Retinal pigment epithelial cell (primary cell): ENCODE measurements around the gene ADAM12.

Experiments
- DNase-seq: peaks from one replicate; pipeline ENCODE4 v3.0.0-alpha.2; 2010; ENCODE audit warnings: low read depth
- H3K4me3 ChIP-seq: 2 replicates; pipeline ENCODE4 v1.5.1; 2011; ENCODE audit warnings: mild to moderate bottlenecking, low read length, control low read depth, moderate library complexity
- CTCF ChIP-seq: conservative IDR thresholded peaks from 2 replicates; pipeline ENCODE4 v1.5.1; 2011; ENCODE audit warnings: low read depth, low read length, control low read depth, inconsistent platforms

The ADAM12 gene

GRCh38 chr10:126158133-126158892 lies 230.0 kb downstream of the ADAM12 start:
- H3K4me3 ChIP-seq = no peak overlapping the region
- no peak for DNase-seq
- no peak for TF ChIP-seq CTCF

GRCh38 chr10:126157189-126157588 lies 231.1 kb downstream of the ADAM12 start:
- H3K4me3 ChIP-seq = no peak overlapping the region
- no peak for TF ChIP-seq CTCF
- no peak for DNase-seq

- no peak overlapping the region for H3K4me3 ChIP-seq
- no peak for TF ChIP-seq CTCF
- DNase-seq = no peak
Measured at GRCh38 chr10:126156503-126156902, 231.8 kb downstream of the ADAM12 start.

- TF ChIP-seq CTCF = no peak
- DNase-seq = no peak
- no peak overlapping the region for H3K4me3 ChIP-seq
Measured at GRCh38 chr10:126156012-126156411, 232.3 kb downstream of the ADAM12 start.

- no peak for DNase-seq
- H3K4me3 ChIP-seq = no peak overlapping the region
- TF ChIP-seq CTCF = no peak
Measured at GRCh38 chr10:126155528-126155927, 232.7 kb downstream of the ADAM12 start.

- H3K4me3 ChIP-seq = no peak overlapping the region
- TF ChIP-seq CTCF = no peak
- no peak for DNase-seq
Measured at GRCh38 chr10:126153711-126154628, 234.3 kb downstream of the ADAM12 start.
